ENCODE measurements around the gene AGT.
"Not testable (repeated sequence)": the region's sequence is repeated elsewhere in the genome, so short reads cannot be mapped to it uniquely, and the experiment has no call there.

AGT gene

DNA sequence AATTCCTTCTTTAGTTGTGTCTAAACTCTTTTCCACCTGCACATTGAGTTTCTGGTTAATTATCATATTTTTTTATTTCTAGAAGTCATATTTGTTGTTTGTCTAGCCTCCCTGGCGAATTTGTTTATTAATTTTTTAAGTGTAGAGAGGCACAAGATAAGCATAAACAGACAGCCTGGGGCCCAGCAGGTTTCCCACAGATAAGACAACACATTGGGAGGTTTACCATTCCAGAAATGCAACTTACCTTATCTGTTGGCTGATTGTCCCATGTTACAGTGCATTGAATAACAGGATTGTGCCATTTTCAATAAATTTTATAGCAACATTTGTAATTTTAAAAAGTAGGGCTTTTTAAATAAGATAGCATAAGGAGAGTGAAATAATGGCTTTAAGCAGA, 36.7 kb downstream of the AGT start:
- H3K4me3 ChIP-seq (ENCODE audit: control insufficient read depth, low read depth, low read length): no peak overlapping the region
- TF ChIP-seq, protein P1, sequence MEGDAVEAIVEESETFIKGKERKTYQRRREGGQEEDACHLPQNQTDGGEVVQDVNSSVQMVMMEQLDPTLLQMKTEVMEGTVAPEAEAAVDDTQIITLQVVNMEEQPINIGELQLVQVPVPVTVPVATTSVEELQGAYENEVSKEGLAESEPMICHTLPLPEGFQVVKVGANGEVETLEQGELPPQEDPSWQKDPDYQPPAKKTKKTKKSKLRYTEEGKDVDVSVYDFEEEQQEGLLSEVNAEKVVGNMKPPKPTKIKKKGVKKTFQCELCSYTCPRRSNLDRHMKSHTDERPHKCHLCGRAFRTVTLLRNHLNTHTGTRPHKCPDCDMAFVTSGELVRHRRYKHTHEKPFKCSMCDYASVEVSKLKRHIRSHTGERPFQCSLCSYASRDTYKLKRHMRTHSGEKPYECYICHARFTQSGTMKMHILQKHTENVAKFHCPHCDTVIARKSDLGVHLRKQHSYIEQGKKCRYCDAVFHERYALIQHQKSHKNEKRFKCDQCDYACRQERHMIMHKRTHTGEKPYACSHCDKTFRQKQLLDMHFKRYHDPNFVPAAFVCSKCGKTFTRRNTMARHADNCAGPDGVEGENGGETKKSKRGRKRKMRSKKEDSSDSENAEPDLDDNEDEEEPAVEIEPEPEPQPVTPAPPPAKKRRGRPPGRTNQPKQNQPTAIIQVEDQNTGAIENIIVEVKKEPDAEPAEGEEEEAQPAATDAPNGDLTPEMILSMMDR (conservative IDR thresholded peaks at IDR 0.05; ENCODE audit: control insufficient read depth, insufficient read depth, low read depth, low read length): no peak
- no peak for DNase-seq (ENCODE audit: low read depth)

GRCh38 chr1:230674581-230674980, 39.3 kb downstream of the AGT start:
- no peak overlapping the region for H3K4me3 ChIP-seq (ENCODE audit: control insufficient read depth, low read depth, low read length)
- no peak for DNase-seq (ENCODE audit: low read depth)
- TF ChIP-seq, protein P1 (conservative IDR thresholded peaks at IDR 0.05; ENCODE audit: control insufficient read depth, insufficient read depth, low read depth, low read length): no peak

DNA sequence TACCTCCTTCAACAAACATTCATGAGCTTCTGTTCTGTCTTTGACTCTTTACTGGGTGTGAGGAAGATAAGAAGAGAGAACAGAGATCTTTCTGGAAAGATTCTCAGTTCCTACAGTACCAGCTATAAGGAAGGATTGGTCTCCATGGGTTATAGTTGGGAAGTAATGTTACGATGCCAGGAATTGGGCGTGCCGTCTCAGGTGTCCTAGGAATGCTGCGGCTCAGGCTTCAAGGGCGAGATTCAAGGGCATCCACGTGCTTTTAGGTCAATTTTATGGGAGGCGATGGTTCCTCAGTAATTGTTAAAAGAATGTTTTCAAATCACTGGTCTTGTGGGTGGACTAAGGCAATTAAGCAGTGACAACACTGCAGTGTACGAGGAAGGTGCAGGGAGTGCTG, 44.4 kb downstream of the AGT start:
- no peak for DNase-seq (ENCODE audit: low read depth)
- H3K4me3 ChIP-seq (ENCODE audit: control insufficient read depth, low read depth, low read length): no peak overlapping the region
- TF ChIP-seq, protein P1 (conservative IDR thresholded peaks at IDR 0.05; ENCODE audit: control insufficient read depth, insufficient read depth, low read depth, low read length): no peak

DNA sequence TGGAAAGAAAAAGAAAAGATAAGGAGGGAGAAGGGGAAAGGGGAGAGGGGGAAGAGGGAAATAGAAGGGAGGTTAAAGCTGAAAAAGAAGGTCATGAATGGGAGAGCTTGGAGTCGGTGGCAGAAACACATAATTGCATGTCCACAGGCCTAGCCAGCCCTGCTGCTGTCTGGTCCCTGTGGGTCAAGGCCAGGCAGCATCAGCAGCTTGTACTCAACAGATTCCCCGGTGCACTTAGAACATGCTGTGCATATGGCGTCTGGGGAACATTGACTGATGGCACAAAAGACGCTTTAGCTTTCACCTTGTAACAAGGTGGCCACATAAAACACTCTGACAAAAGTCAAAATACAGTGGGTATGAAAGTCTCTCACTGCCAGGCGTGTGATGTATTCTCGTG, 45.7 kb downstream of the AGT start:
- TF ChIP-seq, protein P1 (conservative IDR thresholded peaks at IDR 0.05; ENCODE audit: control insufficient read depth, insufficient read depth, low read depth, low read length): no peak
- H3K4me3 ChIP-seq (ENCODE audit: control insufficient read depth, low read depth, low read length): no peak overlapping the region

DNA sequence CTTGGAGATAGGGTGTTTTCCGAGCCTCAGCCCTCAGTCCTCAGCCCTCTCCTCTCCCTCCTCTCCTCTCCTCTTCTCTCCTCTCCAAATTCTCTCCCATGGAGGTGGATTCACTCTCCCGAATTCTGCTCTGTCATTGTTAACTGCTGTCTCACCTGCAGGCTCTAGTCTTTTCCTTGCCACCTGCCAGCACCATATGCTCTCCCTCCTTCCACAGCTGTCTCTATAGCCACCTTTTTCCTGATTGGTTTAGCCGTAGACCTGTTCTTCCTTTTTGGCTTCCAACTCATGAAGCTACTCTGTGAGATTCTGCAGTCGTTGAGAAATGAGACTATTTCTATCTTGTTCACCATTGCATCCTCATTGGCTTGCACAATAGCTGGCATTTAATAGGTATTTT, 51.9 kb downstream of the AGT start:
- no peak overlapping the region for H3K4me3 ChIP-seq (ENCODE audit: control insufficient read depth, low read depth, low read length)
- DNase-seq (ENCODE audit: low read depth): no peak
- TF ChIP-seq, protein P1 (conservative IDR thresholded peaks at IDR 0.05; ENCODE audit: control insufficient read depth, insufficient read depth, low read depth, low read length): no peak

More for the DNA sequence above, 45.7 kb downstream of the AGT start:
- DNase-seq (ENCODE audit: low read depth): no peak

- TF ChIP-seq, protein P1 (conservative IDR thresholded peaks at IDR 0.05; ENCODE audit: control insufficient read depth, insufficient read depth, low read depth, low read length): no peak
- no peak overlapping the region for H3K4me3 ChIP-seq (ENCODE audit: control insufficient read depth, low read depth, low read length)
- no peak for DNase-seq (ENCODE audit: low read depth)
These were observed 55.2 kb downstream of the AGT start for GRCh38 chr1:230658691-230659090.

- not testable (repeated sequence) for H3K4me3 ChIP-seq (ENCODE audit: control insufficient read depth, low read depth, low read length); DNase-seq (ENCODE audit: low read depth)
These were observed 55.8 kb downstream of the AGT start for GRCh38 chr1:230658103-230658502.

GRCh38 chr1:230656719-230657118, 57.2 kb downstream of the AGT start:
- DNase-seq (ENCODE audit: low read depth); H3K4me3 ChIP-seq (ENCODE audit: control insufficient read depth, low read depth, low read length): not testable (repeated sequence)
